H1 (cell line): ENCODE data around the gene TXNDC11.

Experiments
- POLR2AphosphoS5 ChIP-seq: IDR thresholded peaks from 2 replicates; pipeline ENCODE4 v1.6.1; 2011; ENCODE audit warnings: low read depth, low read length
- RAD21 ChIP-seq, 2 experiments: IDR thresholded peaks in 1 of 2; conservative IDR thresholded peaks in 1 of 2; 2 replicates each; pipeline ENCODE4 v1.6.1; 2011; ENCODE audit warnings: low read depth in 2 of 2, low read length in 2 of 2, improper control_type of control experiment in 1 of 2, inconsistent platforms in 1 of 2, mild to moderate bottlenecking in 1 of 2, moderate library complexity in 1 of 2
- TF ChIP-seq, protein P1 (sequence below), 3 experiments: IDR thresholded peaks; 1 replicate in 2 of 3; 2 replicates in 1 of 3; pipeline versions ENCODE4 v1.5.1 to v1.6.1; 2011; ENCODE audit warnings: low read length in 3 of 3, mild to moderate bottlenecking in 3 of 3, inconsistent platforms in 2 of 3, low read depth in 1 of 3, moderate library complexity in 1 of 3; ENCODE audit not compliant: insufficient read depth in 1 of 3; ENCODE audit errors: control extremely low read depth in 1 of 3

DNA sequence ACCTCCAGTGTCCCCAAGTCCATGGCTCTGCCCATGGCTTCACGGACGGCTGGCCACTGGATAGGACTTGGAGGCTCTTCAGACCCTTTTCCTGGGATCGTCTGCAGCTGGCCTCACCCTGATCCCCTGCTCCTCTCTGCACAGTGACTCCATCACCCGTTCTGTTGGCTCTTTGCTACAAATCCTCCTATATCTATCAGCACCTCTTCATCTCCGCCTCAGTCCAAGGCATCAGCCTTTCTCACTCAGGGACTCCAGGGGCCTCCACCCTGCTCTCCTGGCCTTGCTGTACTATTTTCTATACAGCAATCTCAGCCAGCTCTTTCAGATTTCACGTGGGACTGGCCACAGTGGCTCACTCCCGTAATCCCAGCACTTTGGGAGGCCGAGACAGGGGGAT lies 85.1 kb downstream of the TXNDC11 start:
- TF ChIP-seq RAD21 (IDR thresholded peaks at IDR 0.05 in 1 of 2, conservative IDR thresholded peaks at IDR 0.05 in 1 of 2; ENCODE audit: low read depth in 2 of 2, low read length in 2 of 2) (no peak), POLR2AphosphoS5 (no peak)
- TF ChIP-seq, protein P1, sequence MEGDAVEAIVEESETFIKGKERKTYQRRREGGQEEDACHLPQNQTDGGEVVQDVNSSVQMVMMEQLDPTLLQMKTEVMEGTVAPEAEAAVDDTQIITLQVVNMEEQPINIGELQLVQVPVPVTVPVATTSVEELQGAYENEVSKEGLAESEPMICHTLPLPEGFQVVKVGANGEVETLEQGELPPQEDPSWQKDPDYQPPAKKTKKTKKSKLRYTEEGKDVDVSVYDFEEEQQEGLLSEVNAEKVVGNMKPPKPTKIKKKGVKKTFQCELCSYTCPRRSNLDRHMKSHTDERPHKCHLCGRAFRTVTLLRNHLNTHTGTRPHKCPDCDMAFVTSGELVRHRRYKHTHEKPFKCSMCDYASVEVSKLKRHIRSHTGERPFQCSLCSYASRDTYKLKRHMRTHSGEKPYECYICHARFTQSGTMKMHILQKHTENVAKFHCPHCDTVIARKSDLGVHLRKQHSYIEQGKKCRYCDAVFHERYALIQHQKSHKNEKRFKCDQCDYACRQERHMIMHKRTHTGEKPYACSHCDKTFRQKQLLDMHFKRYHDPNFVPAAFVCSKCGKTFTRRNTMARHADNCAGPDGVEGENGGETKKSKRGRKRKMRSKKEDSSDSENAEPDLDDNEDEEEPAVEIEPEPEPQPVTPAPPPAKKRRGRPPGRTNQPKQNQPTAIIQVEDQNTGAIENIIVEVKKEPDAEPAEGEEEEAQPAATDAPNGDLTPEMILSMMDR (IDR thresholded peaks at IDR 0.05; ENCODE audit: control extremely low read depth in 1 of 3, insufficient read depth in 1 of 3, low read depth in 1 of 3, low read length in 3 of 3): no peak
